ENCODE data around the gene ERGIC3.

The ERGIC3 gene

DNA sequence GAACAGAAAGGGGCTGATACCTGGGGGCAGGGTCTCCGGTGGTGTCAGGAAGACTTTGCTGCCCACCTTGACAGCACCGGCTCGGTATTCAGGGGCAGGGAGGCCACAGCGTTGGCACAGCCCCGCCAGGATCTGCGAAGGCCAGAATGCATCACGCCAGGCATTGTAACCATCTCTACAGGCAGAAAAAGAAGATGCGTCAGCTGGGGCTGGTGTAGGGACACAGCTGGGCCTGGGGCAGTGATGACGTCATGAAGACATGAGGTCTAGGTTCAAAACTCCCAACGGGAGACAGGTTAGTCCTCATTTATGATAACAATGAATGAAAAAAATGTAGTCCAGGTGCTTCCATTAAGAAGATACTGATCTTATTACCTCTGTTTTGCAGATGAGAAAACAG lies 22.0 kb downstream of the ERGIC3 start:
- DNase-seq, result no peak

- DNase-seq, result no peak
These were observed 23.0 kb downstream of the ERGIC3 start for GRCh38 chr20:35564905-35565304.

DNA sequence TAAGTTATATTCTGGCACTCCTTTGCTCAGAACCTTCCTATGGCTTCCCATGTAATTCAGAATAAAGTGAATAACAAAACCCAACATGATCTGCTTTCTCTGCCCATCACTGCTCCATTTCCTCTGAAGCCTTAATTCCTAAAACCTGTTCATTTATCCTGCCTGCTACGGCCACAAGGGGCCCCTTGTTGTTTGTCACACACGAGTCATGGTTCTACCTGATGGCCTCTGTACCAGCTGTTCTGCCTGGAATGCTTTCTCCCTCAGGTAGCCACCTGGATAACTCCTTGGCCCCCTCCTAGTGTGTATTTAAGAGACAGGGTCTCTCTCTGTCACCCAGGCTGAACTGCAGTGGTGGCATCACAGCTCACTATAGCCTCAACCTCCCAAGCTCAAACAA lies 26.8 kb downstream of the ERGIC3 start:
- no peak for DNase-seq

- DNase-seq, result no peak
These were observed 29.7 kb downstream of the ERGIC3 start for GRCh38 chr20:35571555-35571954.

GRCh38 chr20:35572838-35573237 lies 31.0 kb downstream of the ERGIC3 start:
- no peak for DNase-seq

- DNase-seq, result peak; percentile 10
These were observed 34.1 kb downstream of the ERGIC3 start for GRCh38 chr20:35575958-35576357.

DNA sequence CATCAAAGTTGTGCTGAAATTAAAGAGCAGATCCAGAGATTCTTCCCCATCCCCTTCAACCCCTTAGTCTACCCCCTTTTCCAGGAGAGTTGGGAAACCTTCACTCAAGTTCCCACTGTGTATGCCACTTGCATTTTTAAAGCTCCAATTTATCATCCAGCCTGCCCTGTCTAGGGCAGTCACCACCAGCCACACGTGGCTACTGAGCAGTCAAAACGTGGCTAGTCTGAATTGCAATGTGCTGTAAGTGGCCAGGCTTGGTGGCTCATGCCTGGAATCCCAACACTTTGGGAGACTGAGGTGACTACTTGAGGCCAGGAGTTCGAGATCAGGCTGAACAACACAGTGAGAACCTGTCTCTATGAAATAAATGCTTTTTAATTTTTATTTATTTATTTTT lies 34.9 kb downstream of the ERGIC3 start:
- no peak for DNase-seq

- DNase-seq, result no peak
These were observed 36.6 kb downstream of the ERGIC3 start for GRCh38 chr20:35578469-35578868.

DNA sequence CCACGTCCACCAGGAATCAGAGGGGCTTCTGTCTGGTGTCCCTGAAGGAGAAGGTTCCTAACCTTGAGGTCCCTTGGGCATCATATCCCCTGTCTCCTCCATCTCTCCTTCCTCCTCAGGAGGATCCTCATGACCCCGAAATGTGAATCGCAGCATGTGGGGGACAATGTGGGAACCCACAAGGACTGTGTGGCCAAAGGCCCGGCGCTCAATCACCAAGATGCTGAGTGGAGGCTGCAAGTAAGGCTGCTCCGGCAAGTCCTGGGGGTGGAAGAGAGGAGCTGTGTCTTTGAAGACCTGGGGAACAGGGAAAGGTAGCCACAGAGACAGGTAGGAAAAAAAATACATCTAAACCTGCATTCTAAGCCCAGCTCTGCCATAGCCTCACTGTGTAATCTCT lies 37.3 kb downstream of the ERGIC3 start:
- DNase-seq, result no peak

GRCh38 chr20:35582131-35582530 lies 40.3 kb downstream of the ERGIC3 start:
- no peak for DNase-seq

DNA sequence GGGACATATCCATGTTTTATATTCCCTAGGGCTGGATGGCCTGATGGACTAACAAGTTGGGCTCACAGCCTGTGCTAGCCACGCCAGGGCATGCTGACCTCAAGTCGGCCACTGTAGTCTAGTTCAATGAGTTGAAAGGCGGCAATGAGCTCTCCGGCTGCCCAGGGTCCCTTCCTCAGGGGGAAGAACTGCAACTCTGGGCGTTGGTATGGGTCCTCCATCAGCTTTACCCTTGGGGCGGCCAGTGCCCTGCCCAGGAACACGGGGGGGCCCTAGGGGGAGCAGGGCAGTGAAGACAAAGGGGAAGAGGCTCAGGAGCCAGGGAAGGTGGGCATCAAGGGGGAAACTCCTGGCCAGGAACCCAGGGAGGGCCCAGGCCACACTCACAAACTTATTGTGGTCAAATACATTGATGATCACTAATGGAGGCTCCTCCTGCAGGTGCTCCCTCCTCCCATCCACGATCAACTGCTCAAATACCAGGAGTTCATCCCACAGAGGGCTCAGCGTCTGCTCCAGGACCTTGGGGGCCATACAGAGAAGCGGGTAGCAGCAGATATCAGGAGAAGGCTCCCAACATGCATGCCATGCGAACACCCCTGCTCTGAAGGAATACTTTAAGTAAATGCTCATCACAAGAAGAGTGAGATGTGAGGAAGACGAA lies 41.0 kb downstream of the ERGIC3 start:
- no peak for DNase-seq

DNA sequence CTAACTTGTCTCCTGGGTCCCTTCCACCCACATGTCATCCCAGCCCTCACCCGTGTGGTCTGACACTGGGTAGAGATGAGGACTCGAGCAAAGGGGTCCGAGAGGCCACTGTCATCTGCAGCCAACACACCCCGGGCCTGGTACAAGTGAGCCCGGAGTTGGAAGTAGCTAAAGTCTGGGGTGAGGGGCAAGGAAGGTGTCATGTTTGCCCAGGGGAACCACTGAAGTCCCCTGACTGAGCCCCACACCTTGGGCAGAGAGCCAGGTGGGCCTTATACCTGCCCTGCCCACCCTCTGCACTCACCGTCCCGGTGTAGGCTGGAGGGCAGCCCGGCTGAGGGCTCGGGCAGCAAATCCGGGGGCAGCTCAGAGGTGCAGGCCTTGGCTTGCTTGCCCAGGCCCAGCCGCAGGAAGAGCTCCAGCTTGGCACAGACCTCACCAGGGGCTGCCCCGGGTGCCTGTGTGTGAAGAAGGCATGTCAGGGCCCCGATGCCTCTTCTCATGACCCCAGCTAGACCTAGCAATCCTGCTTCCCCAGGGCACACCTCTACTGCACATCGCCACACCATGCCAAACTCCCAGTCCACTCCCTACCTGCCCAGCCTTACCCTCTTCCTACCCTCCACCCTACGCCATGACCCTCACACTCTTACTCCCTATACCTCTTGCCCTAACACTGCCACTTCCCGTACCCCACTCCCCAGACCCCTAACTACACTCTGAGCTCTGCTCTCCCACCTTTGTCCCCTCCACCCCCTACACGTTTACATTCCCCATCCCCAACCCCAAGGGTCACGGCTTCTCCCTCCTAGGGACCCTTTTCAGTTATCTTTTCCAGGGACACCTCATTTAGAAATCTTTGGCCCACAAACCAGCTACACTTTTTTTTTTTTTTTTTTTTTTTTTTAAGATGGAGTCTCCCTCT lies 42.0 kb downstream of the ERGIC3 start:
- DNase-seq, result no peak

GRCh38 chr20:35586751-35587425 lies 45.0 kb downstream of the ERGIC3 start:
- no peak for DNase-seq

- no peak for DNase-seq
These were observed 45.6 kb downstream of the ERGIC3 start for GRCh38 chr20:35587436-35587835.

- no peak for DNase-seq
These were observed 46.5 kb downstream of the ERGIC3 start for GRCh38 chr20:35588397-35588796.

DNA sequence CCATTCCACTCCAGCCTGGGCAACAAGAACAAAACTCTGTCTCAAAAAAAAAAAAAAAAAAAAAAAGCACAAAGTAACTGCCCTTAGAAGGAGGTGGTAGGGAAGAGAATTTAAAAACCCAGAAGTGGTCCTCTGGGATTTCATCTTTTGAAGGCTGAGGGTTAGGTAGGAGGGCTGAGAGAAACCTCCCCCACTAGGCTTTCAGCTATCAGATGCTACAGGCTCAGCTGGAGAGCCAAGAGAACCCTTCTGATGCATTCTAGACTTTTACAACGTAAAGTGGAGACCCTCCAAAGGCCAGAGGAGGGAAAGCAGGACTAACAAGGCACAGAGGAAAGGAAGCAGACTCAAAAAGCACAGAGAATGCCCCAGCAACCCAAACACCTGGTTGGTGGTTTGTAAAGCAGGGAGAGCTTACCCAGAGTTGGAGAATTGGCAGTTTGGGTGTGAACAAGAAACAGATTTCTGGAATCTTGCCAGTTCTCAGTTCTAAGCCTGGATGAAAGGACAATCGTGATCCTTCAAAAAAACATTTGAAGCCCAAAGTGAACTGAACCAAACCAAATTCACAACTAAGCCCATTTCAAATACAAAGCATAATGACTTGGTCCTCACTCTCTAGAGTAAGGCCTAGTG lies 50.6 kb downstream of the ERGIC3 start:
- DNase-seq, result no peak

- no peak for DNase-seq
These were observed 53.6 kb downstream of the ERGIC3 start for GRCh38 chr20:35595456-35595855.

GRCh38 chr20:35595901-35596300 lies 54.0 kb downstream of the ERGIC3 start:
- no peak for DNase-seq

DNA sequence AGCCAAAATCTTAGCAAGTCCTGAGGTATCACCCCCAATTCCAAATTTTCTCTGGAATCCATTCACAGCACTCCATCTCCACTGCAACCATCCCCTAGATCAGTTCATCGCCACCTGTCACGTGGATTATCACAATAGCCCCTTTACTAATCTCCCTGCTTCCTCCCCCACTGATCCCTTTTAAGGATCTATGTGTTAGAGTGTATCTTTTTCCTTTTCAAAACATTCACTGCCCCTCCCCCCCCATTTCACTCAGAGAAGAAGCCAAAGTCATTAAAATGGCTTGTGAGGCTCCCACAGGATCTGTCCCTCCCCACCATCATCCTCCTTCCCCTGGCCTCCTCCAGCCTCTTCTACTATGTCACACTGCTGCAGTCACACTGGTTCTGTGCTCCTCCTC lies 55.3 kb downstream of the ERGIC3 start:
- DNase-seq, result no peak

DNA sequence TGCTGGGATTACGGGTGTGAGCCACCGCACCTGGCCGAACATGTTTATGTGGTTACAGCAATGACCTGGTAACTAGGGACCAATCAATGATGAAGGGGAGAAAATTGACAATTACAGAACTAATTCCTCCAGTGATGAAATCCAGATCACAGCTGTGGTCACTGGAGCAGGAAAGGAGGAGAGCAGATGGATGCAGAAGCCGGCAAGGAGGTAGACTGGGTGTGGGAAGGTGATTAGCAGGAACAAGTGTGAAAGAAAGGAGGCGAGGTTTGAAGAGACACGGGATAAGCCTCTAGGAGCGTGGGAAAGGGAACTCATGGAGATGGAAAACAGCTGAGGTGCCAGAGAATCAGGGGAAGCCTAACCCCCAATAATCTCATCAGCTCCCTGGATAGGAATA lies 56.6 kb downstream of the ERGIC3 start:
- DNase-seq, result no peak

- DNase-seq, result no peak
These were observed 57.3 kb downstream of the ERGIC3 start for GRCh38 chr20:35598899-35599775.

- no peak for DNase-seq
These were observed 57.9 kb downstream of the ERGIC3 start for GRCh38 chr20:35599776-35600120.

Measured in NCI-H748 treated with DMSO at 0.1 percent for 48 hours (cell line).